ENCODE data around the gene PCSK6. TPM values are rescaled to one million over a fixed set of nuclear protein-coding genes. Genes with fewer than 3 reads are reported as not detected.

Gene PCSK6
- total and polyA plus RNA-seq, 2 of the 8 experiments (the other 6 are each of a cell fraction or from before 2014, with no cell fraction given) = 1.9 to 4.0 TPM

DNA sequence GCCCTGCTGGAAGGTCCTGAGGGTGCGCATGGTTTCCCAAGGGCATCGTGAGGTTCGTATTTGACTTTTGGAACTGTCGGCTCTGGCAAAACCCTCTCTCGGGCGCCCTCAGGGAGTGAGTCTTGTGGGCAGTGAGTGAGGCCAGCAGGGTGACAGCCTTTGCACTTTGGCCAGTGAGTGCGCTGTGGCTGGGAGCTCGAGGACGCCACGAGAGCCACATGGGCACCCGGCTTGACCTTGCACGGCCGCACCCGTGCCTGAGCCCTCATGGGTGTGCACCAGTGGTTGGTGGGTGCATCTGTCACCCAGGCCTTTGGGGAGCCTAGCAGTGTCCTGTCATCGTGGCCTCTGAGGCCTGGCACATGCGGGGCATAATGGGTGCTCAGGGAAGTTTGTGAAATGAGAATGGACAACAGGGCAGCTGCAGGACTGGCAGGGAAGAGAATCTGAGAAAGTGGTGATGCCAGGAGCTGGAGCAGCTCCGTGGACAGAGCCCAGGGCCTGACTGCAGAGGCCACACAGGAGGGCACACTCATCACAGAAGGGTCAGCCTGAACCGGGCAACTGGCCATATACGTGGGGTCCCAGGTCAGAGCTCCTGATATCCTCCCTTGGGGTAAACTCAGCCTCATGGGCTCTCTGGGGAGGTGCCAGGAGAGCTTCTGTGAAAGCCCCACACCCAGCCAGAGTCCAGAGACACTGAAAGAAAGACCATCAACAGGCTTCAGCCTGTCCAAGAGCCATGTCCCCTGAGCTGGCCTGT, 164.1 kb downstream of the PCSK6 start:
- no peaks in the 10 kb centered on the region for H3K36me3 ChIP-seq (ENCODE audit: control insufficient read depth in 2 of 4, insufficient read depth in 4 of 4, low read length in 3 of 4)
- FAIRE-seq (no peak), DNase-seq (ENCODE audit: low read depth in 1 of 2, low spot score in 2 of 2) (no peak)
- no peak overlapping the region for H2BK120ac ChIP-seq (replicated peaks; ENCODE audit: low read depth, low read length)
- H2AFZ ChIP-seq (ENCODE audit: low read length) = no peak overlapping the region
- no peak overlapping the region for H3K4me2 ChIP-seq (ENCODE audit: insufficient read depth in 1 of 2, low read depth in 2 of 2, low read length in 2 of 2)
- no peak overlapping the region for H3K56ac ChIP-seq (replicated peaks; ENCODE audit: insufficient read length, low read depth, low read length)
- H2BK20ac ChIP-seq (ENCODE audit: low read length) = no peak overlapping the region
- no peak overlapping the region; the same call in 1 of the 2 replicates for H4K8ac ChIP-seq (ENCODE audit: extremely low read depth, insufficient read depth, low read length)
- H3K14ac ChIP-seq (ENCODE audit: insufficient read length) = no peak overlapping the region
- H3K79me1 ChIP-seq (ENCODE audit: low read depth, low read length) = no peaks in the 10 kb centered on the region
- no peak overlapping the region for H3K23ac ChIP-seq (ENCODE audit: insufficient read length)
- H3K23me2 ChIP-seq (ENCODE audit: low read depth, low read length) = no peaks in the 10 kb centered on the region
- H2BK5ac ChIP-seq (ENCODE audit: low read depth, low read length) = no peak overlapping the region
- no peak overlapping the region for H2BK15ac ChIP-seq (ENCODE audit: low read length)
- H3K9me3 ChIP-seq (ENCODE audit: insufficient read depth in 2 of 2, low read depth in 1 of 2, low read length in 1 of 2) = no peaks in the 10 kb centered on the region
- H4K20me1 ChIP-seq (replicated peaks in 1 of 2; ENCODE audit: control insufficient read depth in 1 of 2, insufficient read depth in 2 of 2, low read length in 2 of 2) = no peaks in the 10 kb centered on the region
- no peak overlapping the region for H3K4ac ChIP-seq (replicated peaks; ENCODE audit: insufficient read length, low read depth, low read length)
- H3K79me2 ChIP-seq (ENCODE audit: control insufficient read depth in 1 of 2, insufficient read depth in 2 of 2, low read length in 2 of 2) = no peaks in the 10 kb centered on the region
- H4K91ac ChIP-seq (replicated peaks; ENCODE audit: insufficient read length, low read length) = no peak overlapping the region
- no peak overlapping the region; a peak in 1 of 7 replicates for H3K9ac ChIP-seq (replicated peaks in 1 of 4; ENCODE audit: extremely low read depth in 1 of 4, low read depth in 3 of 4, low read length in 3 of 4)
- H2AK5ac ChIP-seq (ENCODE audit: low read depth, low read length) = no peak overlapping the region
- no peak overlapping the region for H4K5ac ChIP-seq (ENCODE audit: insufficient read length, low read depth, low read length)
- peaks cover 0 to 3% (median 1%) of the 10 kb centered on the region in 4 experiments; a peak in 1 of 7 replicates for H3K4me1 ChIP-seq (replicated peaks in 1 of 4; ENCODE audit: control insufficient read depth in 3 of 4, insufficient read depth in 4 of 4, low read length in 3 of 4)
- CTCF ChIA-PET (ENCODE audit: partially characterized antibody) = interaction anchor here (0.6 to 1.7 kb wide), 5 partner anchors 16 to 316 kb away, joined by 3 to 7 read pairs (median 4); no protein-coding TSS in a partner anchor
- WGBS, 2 experiments (ENCODE audit: extremely low coverage in 1 of 2, insufficient coverage in 1 of 2, insufficient read length in 1 of 2, insufficient replicate concordance in 2 of 2, low coverage in 1 of 2, low lambda C conversion rate in 2 of 2, missing lambda C conversion rate in 1 of 2) = 87% methylated on average over 19 of the region's 19 CpGs; no CpG with 5 or more reads in 1 of the 2 experiments
- H2BK12ac ChIP-seq (ENCODE audit: low read depth, low read length) = no peak overlapping the region
- H3K27me3 ChIP-seq (replicated peaks in 1 of 4; ENCODE audit: control insufficient read depth in 3 of 4, extremely low read depth in 1 of 4, insufficient read depth in 3 of 4, low read length in 3 of 4) = peaks cover 0 to 8% (median 7%) of the 10 kb centered on the region in 4 experiments; a peak in 5 of 7 replicates
- no peak overlapping the region for H3K27ac ChIP-seq (ENCODE audit: low read depth, low read length)
- POLR2A ChIA-PET (ENCODE audit: partially characterized antibody) = no interaction called here
- no peak overlapping the region for H3K18ac ChIP-seq (ENCODE audit: extremely low read depth, low read length)
- no peak overlapping the region for H3K4me3 ChIP-seq (ENCODE audit: extremely low read depth in 1 of 4, insufficient read depth in 2 of 4, low read depth in 3 of 4, low read length in 4 of 4)
- no peak for TF ChIP-seq RFX5 (IDR thresholded peaks at IDR 0.05; ENCODE audit: borderline replicate concordance, low read depth, low read length)
- TF ChIP-seq HDAC6 (IDR thresholded peaks at IDR 0.05; ENCODE audit: low read depth, low read length) = no peak
- TF ChIP-seq RXRA (IDR thresholded peaks at IDR 0.05; ENCODE audit: insufficient read depth, low read depth, low read length) = no peak
- no peak for TF ChIP-seq HDAC2 (IDR thresholded peaks at IDR 0.05; ENCODE audit: borderline replicate concordance in 1 of 2, low read depth in 2 of 2, low read length in 2 of 2)
- TF ChIP-seq SUZ12 (IDR thresholded peaks at IDR 0.05; ENCODE audit: low read length) = no peak
- TF ChIP-seq BACH1 (IDR thresholded peaks at IDR 0.05; ENCODE audit: low read length) = no peak
- TF ChIP-seq BCL11A (IDR thresholded peaks at IDR 0.05; ENCODE audit: low read depth in 2 of 2, low read length in 2 of 2) = no peak
- TF ChIP-seq TAF1 (IDR thresholded peaks at IDR 0.05; ENCODE audit: low read depth, low read length) = no peak
- no peak for TF ChIP-seq CHD2 (IDR thresholded peaks at IDR 0.05; ENCODE audit: low read length)
- no peak for TF ChIP-seq ASH2L (IDR thresholded peaks at IDR 0.05; ENCODE audit: low read length)
- TF ChIP-seq POLR2AphosphoS5 (IDR thresholded peaks at IDR 0.05; ENCODE audit: low read depth, low read length) = no peak
- TF ChIP-seq CHD1 (IDR thresholded peaks at IDR 0.05; ENCODE audit: low read depth, low read length) = no peak
- no peak for TF ChIP-seq ZNF274 (IDR thresholded peaks at IDR 0.05; ENCODE audit: borderline replicate concordance, extremely low read depth, low read length)

Measured in H1 (cell line).